Stomach (tissue), 4 donors: ENCODE results near the gene ATG7.

Experiments
- POLR2AphosphoS5 ChIP-seq, 3 donors: sonication (generic); formaldehyde crosslinking; IDR thresholded peaks; one replicate each; pipeline ENCODE4 v1.6.1; 2016; ENCODE audit warnings: antibody characterized with exemption in 3 of 3
- TF ChIP-seq, protein P1 (sequence below), 7 experiments: fragments of 450-650 bp in 4 of 7; fragments of 200-600 bp in 3 of 7; sonication (generic) in 3 of 7; IDR thresholded peaks; one replicate each; pipeline ENCODE4 v1.5.1; 2016 to 2019; ENCODE audit warnings: antibody characterized with exemption in 7 of 7, control low read depth in 2 of 7, mild to moderate bottlenecking in 1 of 7

DNA sequence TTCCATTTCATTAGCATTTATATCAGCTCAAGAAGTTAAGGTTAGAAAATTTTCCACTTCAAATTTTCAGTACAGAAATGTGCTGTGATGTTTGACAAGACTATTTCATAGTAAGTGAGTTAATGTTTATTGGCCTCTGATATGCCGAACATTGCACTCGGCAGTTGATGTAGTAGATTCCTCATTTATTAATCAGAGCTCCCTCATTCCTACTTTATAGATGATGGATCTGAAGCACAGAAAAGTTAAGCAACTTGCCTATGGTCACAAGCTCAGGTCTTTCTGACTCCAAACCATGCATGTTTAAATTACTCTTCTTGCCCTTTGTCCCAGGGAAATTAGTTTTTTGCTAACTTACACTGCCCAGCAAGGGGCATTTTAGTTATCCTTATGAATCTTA is 92.0 kb downstream of the ATG7 start:
- TF ChIP-seq, protein P1, sequence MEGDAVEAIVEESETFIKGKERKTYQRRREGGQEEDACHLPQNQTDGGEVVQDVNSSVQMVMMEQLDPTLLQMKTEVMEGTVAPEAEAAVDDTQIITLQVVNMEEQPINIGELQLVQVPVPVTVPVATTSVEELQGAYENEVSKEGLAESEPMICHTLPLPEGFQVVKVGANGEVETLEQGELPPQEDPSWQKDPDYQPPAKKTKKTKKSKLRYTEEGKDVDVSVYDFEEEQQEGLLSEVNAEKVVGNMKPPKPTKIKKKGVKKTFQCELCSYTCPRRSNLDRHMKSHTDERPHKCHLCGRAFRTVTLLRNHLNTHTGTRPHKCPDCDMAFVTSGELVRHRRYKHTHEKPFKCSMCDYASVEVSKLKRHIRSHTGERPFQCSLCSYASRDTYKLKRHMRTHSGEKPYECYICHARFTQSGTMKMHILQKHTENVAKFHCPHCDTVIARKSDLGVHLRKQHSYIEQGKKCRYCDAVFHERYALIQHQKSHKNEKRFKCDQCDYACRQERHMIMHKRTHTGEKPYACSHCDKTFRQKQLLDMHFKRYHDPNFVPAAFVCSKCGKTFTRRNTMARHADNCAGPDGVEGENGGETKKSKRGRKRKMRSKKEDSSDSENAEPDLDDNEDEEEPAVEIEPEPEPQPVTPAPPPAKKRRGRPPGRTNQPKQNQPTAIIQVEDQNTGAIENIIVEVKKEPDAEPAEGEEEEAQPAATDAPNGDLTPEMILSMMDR (IDR thresholded peaks at IDR 0.05) = no peak
- TF ChIP-seq POLR2AphosphoS5 (IDR thresholded peaks at IDR 0.05) = no peak
